Mesendoderm (in vitro differentiated cells): ENCODE measurements around the gene NME9.

Source experiments
- DNase-seq: peaks from one replicate; pipeline ENCODE4 v3.0.0; 2013
- H2AK5ac ChIP-seq: 2 replicates; pipeline ENCODE4 v1.6.1; 2013; ENCODE audit warnings: low read length, inconsistent platforms
- H2BK120ac ChIP-seq: 2 replicates; pipeline ENCODE4 v1.6.1; 2013; ENCODE audit warnings: low read depth, mild to moderate bottlenecking, low read length, moderate library complexity, mixed read lengths
- H2BK15ac ChIP-seq: replicated peaks from 2 replicates; pipeline ENCODE4 v1.6.1; 2013; ENCODE audit warnings: low read depth, mild to moderate bottlenecking, moderate library complexity
- H2BK5ac ChIP-seq: 2 replicates; pipeline ENCODE4 v1.6.1; 2013; ENCODE audit warnings: low read length, inconsistent platforms
- H3K18ac ChIP-seq: 2 replicates; pipeline ENCODE4 v1.6.1; 2013; ENCODE audit warnings: mild to moderate bottlenecking, low read length, mixed read lengths
- H3K23ac ChIP-seq: one replicate; pipeline ENCODE4 v1.6.1; 2013; ENCODE audit warnings: low read length
- H3K27ac ChIP-seq: 2 replicates; pipeline ENCODE4 v1.5.1; 2013; ENCODE audit warnings: low read depth, mild to moderate bottlenecking, inconsistent platforms, low read length, moderate library complexity
- H3K27me3 ChIP-seq: 2 replicates; pipeline ENCODE4 v1.6.1; 2013; ENCODE audit warnings: low read length, control low read depth, mild to moderate bottlenecking, inconsistent platforms; ENCODE audit not compliant: insufficient read depth, poor library complexity
- H3K36me3 ChIP-seq: 2 replicates; pipeline ENCODE4 v1.6.1; 2013; ENCODE audit warnings: low read length, inconsistent platforms; ENCODE audit not compliant: control insufficient read depth, insufficient read depth
- H3K4ac ChIP-seq: one replicate; pipeline ENCODE4 v1.6.1; 2013; ENCODE audit warnings: low read depth, mild to moderate bottlenecking, low read length, moderate library complexity
- H3K4me1 ChIP-seq: 2 replicates; pipeline ENCODE4 v1.6.1; 2013; ENCODE audit warnings: low read depth, low read length, inconsistent platforms; ENCODE audit not compliant: control insufficient read depth
- H3K4me2 ChIP-seq: 2 replicates; pipeline ENCODE4 v1.6.1; 2013; ENCODE audit warnings: low read length
- H3K4me3 ChIP-seq: 2 replicates; pipeline ENCODE4 v1.5.1; 2013; ENCODE audit warnings: mild to moderate bottlenecking, low read length
- H3K56ac ChIP-seq: one replicate; pipeline ENCODE4 v1.6.1; 2013; ENCODE audit warnings: low read length
- H3K79me1 ChIP-seq: 2 replicates; pipeline ENCODE4 v1.6.1; 2013; ENCODE audit warnings: low read length, inconsistent platforms
- H3K79me2 ChIP-seq: 2 replicates; pipeline ENCODE4 v1.6.1; 2013; ENCODE audit warnings: mild to moderate bottlenecking, low read length; ENCODE audit not compliant: control insufficient read depth, insufficient read depth
- H3K9ac ChIP-seq: 2 replicates; pipeline ENCODE4 v1.6.1; 2013; ENCODE audit warnings: low read length, inconsistent platforms
- H4K5ac ChIP-seq: one replicate; pipeline ENCODE4 v1.6.1; 2013; ENCODE audit warnings: low read length
- H4K8ac ChIP-seq: one replicate; pipeline ENCODE4 v1.6.1; 2013; ENCODE audit warnings: low read depth, mild to moderate bottlenecking, control low read depth, low read length, moderate library complexity
- WGBS: extraction: QIAGEN DNeasy Blood & Tissue Kit; methylation state at CpG from one replicate; pipeline ENCODE4 v1.1.7; 2013; ENCODE audit warnings: low lambda C conversion rate, missing lambda C conversion rate; ENCODE audit not compliant: insufficient coverage; ENCODE audit errors: extremely low coverage; 5-methylcytosine and 5-hydroxymethylcytosine counted together

Gene NME9

GRCh38 chr3:138355071-138355470 lies 25.4 kb upstream of the NME9 start:
- no peak overlapping the region for H2BK5ac ChIP-seq
- H3K4ac ChIP-seq = no peak overlapping the region
- no peaks in the 10 kb centered on the region for H3K27me3 ChIP-seq
- peaks cover 2% of the 10 kb centered on the region for H3K4me1 ChIP-seq
- no peak overlapping the region for H3K56ac ChIP-seq
- no peak overlapping the region for H2AK5ac ChIP-seq
- H3K23ac ChIP-seq = no peak overlapping the region
- H3K9ac ChIP-seq = no peak overlapping the region
- H3K4me3 ChIP-seq = no peak overlapping the region
- no peaks in the 10 kb centered on the region for H3K79me2 ChIP-seq
- DNase-seq = no peak
- H2BK15ac ChIP-seq = no peak overlapping the region
- peaks cover 3% of the 10 kb centered on the region for H3K79me1 ChIP-seq
- no peak overlapping the region for H4K5ac ChIP-seq
- WGBS = no CpG with 5 or more reads among the region's 3 CpGs
- no peak overlapping the region for H4K8ac ChIP-seq
- no peak overlapping the region for H2BK120ac ChIP-seq
- no peak overlapping the region for H3K4me2 ChIP-seq
- H3K36me3 ChIP-seq = no peaks in the 10 kb centered on the region
- no peak overlapping the region for H3K27ac ChIP-seq
- no peak overlapping the region for H3K18ac ChIP-seq

GRCh38 chr3:138354376-138354775 lies 24.7 kb upstream of the NME9 start:
- peaks cover 3% of the 10 kb centered on the region for H3K79me1 ChIP-seq
- H3K27me3 ChIP-seq = no peaks in the 10 kb centered on the region
- H2AK5ac ChIP-seq = no peak overlapping the region
- H3K79me2 ChIP-seq = no peaks in the 10 kb centered on the region
- H3K9ac ChIP-seq = no peak overlapping the region
- no peak overlapping the region for H4K8ac ChIP-seq
- H3K18ac ChIP-seq = no peak overlapping the region
- H3K36me3 ChIP-seq = no peaks in the 10 kb centered on the region
- no peak overlapping the region for H3K4ac ChIP-seq
- H3K4me3 ChIP-seq = no peak overlapping the region
- H2BK5ac ChIP-seq = no peak overlapping the region
- H4K5ac ChIP-seq = no peak overlapping the region
- H3K4me1 ChIP-seq = peaks cover 2% of the 10 kb centered on the region
- H2BK120ac ChIP-seq = no peak overlapping the region
- no peak overlapping the region for H2BK15ac ChIP-seq
- H3K4me2 ChIP-seq = no peak overlapping the region
- no peak overlapping the region for H3K23ac ChIP-seq
- no peak overlapping the region for H3K56ac ChIP-seq
- DNase-seq = no peak
- no peak overlapping the region for H3K27ac ChIP-seq

DNA sequence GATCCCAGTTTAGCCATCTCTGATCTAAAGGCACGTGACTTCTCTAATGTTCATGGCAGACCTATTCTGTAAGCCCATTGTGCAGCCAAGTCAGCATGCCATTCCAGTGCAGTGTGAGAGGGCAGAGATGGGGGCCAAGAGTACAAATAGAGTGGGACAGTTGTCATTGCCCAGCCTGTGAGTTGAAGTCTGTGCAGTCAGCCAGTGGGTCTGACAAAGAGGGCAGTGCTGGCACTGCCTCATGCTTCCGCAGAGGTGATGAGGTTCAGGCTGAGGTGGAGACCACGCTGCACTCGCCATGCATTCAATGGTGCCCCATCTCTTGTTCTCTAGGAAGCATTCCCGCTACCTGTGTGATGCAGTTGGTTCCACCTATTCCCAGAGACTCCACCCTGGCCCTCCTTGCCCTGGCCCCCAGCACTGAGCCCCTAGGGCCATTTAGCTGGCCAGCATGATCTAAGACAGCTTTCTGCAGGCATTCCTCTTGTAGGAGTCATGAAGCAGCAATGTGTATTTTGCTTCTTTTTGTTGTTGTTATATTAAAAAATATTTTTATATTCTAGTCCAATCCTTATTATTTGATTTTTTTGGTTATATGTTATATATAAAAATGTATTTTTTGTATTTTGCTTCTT lies 22.4 kb upstream of the NME9 start:
- H4K5ac ChIP-seq = no peak overlapping the region
- H3K27ac ChIP-seq = no peak overlapping the region
- WGBS = no CpG with 5 or more reads among the region's 5 CpGs
- H2AK5ac ChIP-seq = no peak overlapping the region
- H3K79me2 ChIP-seq = no peaks in the 10 kb centered on the region
- H3K36me3 ChIP-seq = no peaks in the 10 kb centered on the region
- H3K27me3 ChIP-seq = no peaks in the 10 kb centered on the region
- no peak overlapping the region for H2BK120ac ChIP-seq
- H3K4ac ChIP-seq = no peak overlapping the region
- H3K56ac ChIP-seq = no peak overlapping the region
- no peak overlapping the region for H4K8ac ChIP-seq
- H3K4me1 ChIP-seq = peaks cover 2% of the 10 kb centered on the region
- no peak overlapping the region for H3K18ac ChIP-seq
- peaks cover 3% of the 10 kb centered on the region for H3K79me1 ChIP-seq
- H3K23ac ChIP-seq = no peak overlapping the region
- H3K4me3 ChIP-seq = no peak overlapping the region
- H2BK15ac ChIP-seq = no peak overlapping the region
- H3K4me2 ChIP-seq = no peak overlapping the region
- H2BK5ac ChIP-seq = no peak overlapping the region
- DNase-seq = peak; percentile 39
- no peak overlapping the region for H3K9ac ChIP-seq

DNA sequence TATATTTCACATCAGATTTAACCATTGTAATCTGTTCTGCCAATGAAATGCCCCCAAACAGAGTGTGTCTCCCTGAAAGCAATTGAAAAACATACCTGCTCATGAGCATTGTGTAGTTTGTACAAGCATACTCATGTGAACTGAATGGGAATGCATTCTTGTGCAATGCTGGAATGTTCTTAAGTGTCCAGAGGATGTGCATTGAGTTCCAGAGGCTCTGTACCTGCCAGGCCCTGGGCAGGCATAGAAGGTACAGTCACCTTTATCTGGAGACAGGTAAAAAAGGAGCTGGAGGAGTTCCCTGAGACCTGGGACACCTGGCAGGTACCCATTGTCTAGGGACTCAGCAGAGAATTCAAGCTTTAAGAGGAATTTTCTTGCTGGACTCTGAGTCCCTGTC lies 21.5 kb upstream of the NME9 start:
- no peak overlapping the region for H2BK15ac ChIP-seq
- H3K18ac ChIP-seq = no peak overlapping the region
- H4K5ac ChIP-seq = no peak overlapping the region
- H4K8ac ChIP-seq = no peak overlapping the region
- peaks cover 2% of the 10 kb centered on the region for H3K4me1 ChIP-seq
- H3K4ac ChIP-seq = no peak overlapping the region
- H2AK5ac ChIP-seq = no peak overlapping the region
- H2BK120ac ChIP-seq = no peak overlapping the region
- H3K27me3 ChIP-seq = no peaks in the 10 kb centered on the region
- H3K4me2 ChIP-seq = no peak overlapping the region
- peaks cover 3% of the 10 kb centered on the region for H3K79me1 ChIP-seq
- H3K36me3 ChIP-seq = no peaks in the 10 kb centered on the region
- no peak overlapping the region for H3K23ac ChIP-seq
- no peak overlapping the region for H3K4me3 ChIP-seq
- H3K9ac ChIP-seq = no peak overlapping the region
- H3K79me2 ChIP-seq = no peaks in the 10 kb centered on the region
- no peak overlapping the region for H3K27ac ChIP-seq
- H2BK5ac ChIP-seq = no peak overlapping the region
- no peak for DNase-seq
- no peak overlapping the region for H3K56ac ChIP-seq

DNA sequence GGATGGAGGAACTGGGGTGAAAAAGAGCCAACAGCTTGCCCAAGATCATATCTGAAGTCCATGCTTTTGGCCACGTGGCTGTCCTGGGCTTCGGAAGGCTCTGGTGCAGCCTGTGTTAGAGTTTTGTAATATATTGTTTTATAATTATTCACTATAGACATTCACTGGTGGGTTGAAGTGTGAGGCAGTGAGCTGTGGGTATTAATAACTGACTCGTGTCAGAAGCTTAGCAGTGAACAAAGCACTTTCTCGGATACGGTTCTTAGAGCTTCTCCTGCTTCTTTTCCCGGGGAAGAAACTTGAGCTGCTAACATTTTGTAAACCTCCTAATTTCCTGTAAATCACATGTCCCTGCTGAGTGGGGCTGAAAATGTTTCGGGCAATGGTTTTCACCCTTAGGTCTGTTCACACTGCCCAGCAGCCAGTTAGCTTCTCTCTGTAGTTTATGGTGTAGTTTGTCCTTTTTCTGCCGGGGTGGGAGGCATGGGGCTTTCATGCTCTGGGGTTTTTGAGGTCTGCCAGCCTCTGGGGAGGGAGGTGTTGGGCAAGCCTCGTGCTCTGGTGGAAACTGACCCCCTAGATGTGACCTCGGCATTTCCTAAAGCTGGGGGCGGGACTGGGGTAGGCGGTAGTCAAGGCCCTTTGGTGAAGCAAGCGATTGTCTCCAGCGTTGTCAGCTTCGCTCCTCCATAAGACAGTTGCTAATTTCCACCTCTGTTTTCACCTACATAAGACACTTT lies 20.4 kb upstream of the NME9 start:
- Histone ChIP-seq H3K4me3 (no peak overlapping the region), H2AK5ac (no peak overlapping the region), H3K4ac (no peak overlapping the region), H4K5ac (no peak overlapping the region), H3K79me2 (no peaks in the 10 kb centered on the region), H3K27ac (no peak overlapping the region), H3K56ac (peak overlapping the region; percentile 3), H3K27me3 (no peaks in the 10 kb centered on the region), H3K36me3 (no peaks in the 10 kb centered on the region), H3K79me1 (peaks cover 3% of the 10 kb centered on the region), H3K4me2 (no peak overlapping the region), H3K9ac (no peak overlapping the region), H3K23ac (no peak overlapping the region), H2BK120ac (no peak overlapping the region), H3K18ac (no peak overlapping the region), H4K8ac (no peak overlapping the region), H2BK5ac (no peak overlapping the region), H2BK15ac (no peak overlapping the region), H3K4me1 (peaks cover 2% of the 10 kb centered on the region)
- no peak for DNase-seq
- no CpG with 5 or more reads among the region's 15 CpGs for WGBS
